H1 (cell line): ENCODE data around the gene DNAJC22. TPM values are rescaled to one million over a fixed set of nuclear protein-coding genes. Genes with fewer than 3 reads are reported as not detected.

Source experiments
- CREB1 ChIP-seq: IDR thresholded peaks from 2 replicates; pipeline ENCODE4 v1.6.1; 2012; ENCODE audit warnings: inconsistent platforms
- NANOG ChIP-seq: IDR thresholded peaks from 2 replicates; pipeline ENCODE4 v1.6.1; 2011; ENCODE audit warnings: low read length, low read depth, mild to moderate bottlenecking, inconsistent platforms; ENCODE audit not compliant: insufficient read depth, poor library complexity, severe bottlenecking
- NRF1 ChIP-seq: IDR thresholded peaks from 2 replicates; pipeline ENCODE4 v1.6.1; 2011; ENCODE audit warnings: mild to moderate bottlenecking, low read depth, low read length, improper control_type of control experiment
- SAP30 ChIP-seq: fragments of 300-600 bp; sonication (generic); IDR thresholded peaks from 2 replicates; pipeline ENCODE4 v1.7.1; 2012; ENCODE audit warnings: low read length, moderate library complexity, mild to moderate bottlenecking, inconsistent platforms; ENCODE audit not compliant: insufficient read depth, insufficient replicate concordance
- SP1 ChIP-seq: IDR thresholded peaks from 2 replicates; pipeline ENCODE4 v1.6.1; 2011; ENCODE audit warnings: low read depth, low read length
- SRF ChIP-seq: IDR thresholded peaks from 2 replicates; pipeline ENCODE4 v1.6.1; 2011; ENCODE audit warnings: mild to moderate bottlenecking, low read depth, low read length, moderate library complexity
- SUZ12 ChIP-seq: fragments of 200-600 bp; sonication (generic); IDR thresholded peaks from 2 replicates; pipeline ENCODE4 v1.6.1; 2012; ENCODE audit warnings: mild to moderate bottlenecking, inconsistent platforms, low read length, moderate library complexity, mixed read lengths
- polyA plus RNA-seq, 7 experiments: library from polyadenylated mRNA; depleted of rRNA in 3 of 7; stranded (reverse) in 5 of 7; unstranded in 2 of 7; fragments of >200 nt in 5 of 7; fragments of 200-250 nt in 2 of 7; gene quantifications; 1 replicate in 5 of 7; 2 replicates in 1 of 7; 4 replicates in 1 of 7; pipeline versions ENCODE4 v1.2.1 to v1.2.3, GENCODE V29; 2011 to 2013; ENCODE audit warnings: missing spikeins in 2 of 7, mixed read lengths in 2 of 7
- total RNA-seq: library from RNA; stranded (reverse); fragmentation: NEBNext Ultra II Directional; extraction: Animal tissue kit (Norgen Biotek cat#: 25700); gene quantifications from 2 replicates; pipeline ENCODE4 v1.2.1, GENCODE V29; 2021

DNAJC22 gene
- total and polyA plus RNA-seq, 2 of the 8 experiments (the other 6 are each of a cell fraction or from before 2014, with no cell fraction given) = 0.20 to 0.39 TPM

DNA sequence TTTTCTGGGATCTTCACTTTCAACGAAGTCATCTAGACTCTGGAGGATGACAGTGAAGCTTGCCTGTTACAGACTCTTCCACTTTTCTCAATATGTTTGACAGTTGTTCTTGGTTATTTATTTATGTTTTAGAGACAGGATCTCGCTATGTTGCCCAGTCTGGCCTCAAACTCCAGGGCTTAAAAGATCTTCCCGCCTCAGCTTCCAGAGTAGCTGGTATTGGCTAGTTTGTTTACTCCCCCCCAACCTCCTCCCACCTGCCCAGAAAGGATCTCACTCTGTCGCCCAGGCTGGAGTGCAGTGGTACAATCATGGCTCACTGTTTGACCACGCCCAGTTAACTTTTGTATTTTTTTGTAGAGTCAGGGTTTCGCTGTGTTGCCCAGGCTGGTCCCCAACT, 23.9 kb downstream of the DNAJC22 start (continued):
- TF ChIP-seq SUZ12 (no peak), NANOG (no peak), SAP30 (no peak), CREB1 (no peak), SRF (no peak), SP1 (no peak), NRF1 (no peak)
